ENCODE results near the gene INSYN1.
"Not testable (repeated sequence)": the region's sequence is repeated elsewhere in the genome, so short reads cannot be mapped to it uniquely, and the experiment has no call there.

INSYN1 gene

GRCh38 chr15:73753250-73754130 is at the start of gene INSYN1:
INSYN1 (minus strand) TSS chr15:73753351; CDS start chr15:73751130, 2,221 bp downstream.
- no peak for DNase-seq (ENCODE audit: low read depth in 1 of 2, low spot score in 1 of 2)

- no peak for DNase-seq (ENCODE audit: low read depth in 1 of 2, low spot score in 1 of 2)
These were observed 49.4 kb upstream of the INSYN1 start for GRCh38 chr15:73802431-73803041.

- DNase-seq (ENCODE audit: low read depth in 1 of 2, low spot score in 1 of 2), result no peak
These were observed 47.7 kb upstream of the INSYN1 start for GRCh38 chr15:73800662-73801345.

- no peak for DNase-seq (ENCODE audit: low read depth in 1 of 2, low spot score in 1 of 2)
These were observed 46.3 kb upstream of the INSYN1 start for GRCh38 chr15:73799466-73799865.

GRCh38 chr15:73797366-73798158 is 44.4 kb upstream of the INSYN1 start:
- no peak for DNase-seq (ENCODE audit: low read depth in 1 of 2, low spot score in 1 of 2)

- DNase-seq (ENCODE audit: low read depth in 1 of 2, low spot score in 1 of 2), result no peak
These were observed 43.2 kb upstream of the INSYN1 start for GRCh38 chr15:73796331-73796831.

- no peak for DNase-seq (ENCODE audit: low read depth in 1 of 2, low spot score in 1 of 2)
These were observed 41.4 kb upstream of the INSYN1 start for GRCh38 chr15:73794443-73795133.

- DNase-seq (ENCODE audit: low read depth in 1 of 2, low spot score in 1 of 2), result not testable (repeated sequence)
These were observed 39.9 kb upstream of the INSYN1 start for GRCh38 chr15:73792899-73793541.

- DNase-seq (ENCODE audit: low read depth in 1 of 2, low spot score in 1 of 2), result no peak
These were observed 39.3 kb upstream of the INSYN1 start for GRCh38 chr15:73792415-73792814.

- no peak for DNase-seq (ENCODE audit: low read depth in 1 of 2, low spot score in 1 of 2)
These were observed 36.5 kb upstream of the INSYN1 start for GRCh38 chr15:73789521-73790240.

- no peak for DNase-seq (ENCODE audit: low read depth in 1 of 2, low spot score in 1 of 2)
These were observed 34.5 kb upstream of the INSYN1 start for GRCh38 chr15:73787621-73788020.

GRCh38 chr15:73786538-73786937 is 33.4 kb upstream of the INSYN1 start:
- DNase-seq (ENCODE audit: low read depth in 1 of 2, low spot score in 1 of 2), result no peak

- not testable (repeated sequence) for DNase-seq (ENCODE audit: low read depth in 1 of 2, low spot score in 1 of 2)
These were observed 32.3 kb upstream of the INSYN1 start for GRCh38 chr15:73785256-73786014.

GRCh38 chr15:73784291-73784690 is 31.1 kb upstream of the INSYN1 start:
- DNase-seq (ENCODE audit: low read depth in 1 of 2, low spot score in 1 of 2), result no peak

GRCh38 chr15:73782344-73782959 is 29.3 kb upstream of the INSYN1 start:
- no peak for DNase-seq (ENCODE audit: low read depth in 1 of 2, low spot score in 1 of 2)

- no peak for DNase-seq (ENCODE audit: low read depth in 1 of 2, low spot score in 1 of 2)
These were observed 28.1 kb upstream of the INSYN1 start for GRCh38 chr15:73781038-73781925.

- DNase-seq (ENCODE audit: low read depth in 1 of 2, low spot score in 1 of 2), result no peak
These were observed 26.8 kb upstream of the INSYN1 start for GRCh38 chr15:73779974-73780373.

Data from activated T-helper 1 cell treated with anti-CD3 and anti-CD28 coated beads, Interleukin-2, amount 50 U/mL, for 16 hours (primary cell).